Prostate gland (tissue), 2 donors: ENCODE results near the gene KCNK2. TPM values are rescaled to one million over a fixed set of nuclear protein-coding genes. Genes with fewer than 3 reads are reported as not detected.

Experiments
- DNase-seq: peaks from one replicate; pipeline ENCODE4 v3.0.0-alpha.2; 2019; ENCODE audit warnings: low spot score
- H3K27ac ChIP-seq, 2 donors: fragments of 200-600 bp; sonication (generic); 2 replicates each; pipeline ENCODE4 v1.5.1; 2017 to 2019
- H3K27me3 ChIP-seq: fragments of 200-600 bp; sonication (generic); replicated peaks from 2 replicates; pipeline ENCODE4 v1.5.1; 2019; ENCODE audit not compliant: insufficient read depth
- H3K36me3 ChIP-seq, 2 donors: fragments of 200-600 bp; sonication (generic); 1 replicate in 1 of 2; 2 replicates in 1 of 2; pipeline versions ENCODE4 v1.5.1 to v1.8.1; 2017 to 2019
- H3K4me1 ChIP-seq: fragments of 200-600 bp; sonication (generic); replicated peaks from 2 replicates; pipeline ENCODE4 v1.5.1; 2019
- H3K4me3 ChIP-seq, 2 donors: fragments of 200-600 bp; sonication (generic); 2 replicates each; pipeline ENCODE4 v1.5.1; 2017 to 2019
- H3K9me3 ChIP-seq: fragments of 200-600 bp; sonication (generic); 2 replicates; pipeline ENCODE4 v1.5.1; 2017
- POLR2A ChIP-seq: fragments of 450-650 bp; IDR thresholded peaks from one replicate; pipeline ENCODE4 v1.6.1; 2016; ENCODE audit warnings: antibody characterized with exemption, mild to moderate bottlenecking
- POLR2AphosphoS5 ChIP-seq: sonication (generic); formaldehyde crosslinking; IDR thresholded peaks from one replicate; pipeline ENCODE4 v1.6.1; 2017; ENCODE audit warnings: antibody characterized with exemption
- WGBS: methylation state at CpG from one replicate; pipeline ENCODE4 v1.1.5; 2018; 5-methylcytosine and 5-hydroxymethylcytosine counted together
- intact Hi-C: fragments of 100-400 bp; cut with DNase I; formaldehyde crosslinking; loops from one replicate; pipeline ENCODE4 v1.14.2; 2022
- total RNA-seq, 2 donors: library from RNA; depleted of rRNA; stranded (reverse); fragments of >200 nt; gene quantifications; one replicate each; pipeline ENCODE4 v1.1.0, GENCODE V29; 2016
- TF ChIP-seq, protein P1 (sequence below), 4 experiments: fragments of 200-600 bp in 2 of 4; fragments of 450-650 bp in 2 of 4; sonication (generic) in 2 of 4; IDR thresholded peaks; 1 replicate in 3 of 4; 2 replicates in 1 of 4; pipeline ENCODE4 v1.5.1; 2016 to 2019; ENCODE audit warnings: antibody characterized with exemption in 4 of 4, mild to moderate bottlenecking in 2 of 4, moderate library complexity in 2 of 4

The KCNK2 gene
- total RNA-seq, 2 donors from 2014 or later = 0.09 to 4.3 TPM

GRCh38 chr1:215076322-215076721, 6.2 kb upstream of the KCNK2 start:
- Histone ChIP-seq H3K27ac (no peak overlapping the region), H3K36me3 (no peaks in the 10 kb centered on the region), H3K9me3 (no peaks in the 10 kb centered on the region), H3K4me3 (no peak overlapping the region), H3K27me3 (no peaks in the 10 kb centered on the region), H3K4me1 (no peaks in the 10 kb centered on the region)
- TF ChIP-seq POLR2AphosphoS5 (no peak), POLR2A (no peak)
- TF ChIP-seq, protein P1, sequence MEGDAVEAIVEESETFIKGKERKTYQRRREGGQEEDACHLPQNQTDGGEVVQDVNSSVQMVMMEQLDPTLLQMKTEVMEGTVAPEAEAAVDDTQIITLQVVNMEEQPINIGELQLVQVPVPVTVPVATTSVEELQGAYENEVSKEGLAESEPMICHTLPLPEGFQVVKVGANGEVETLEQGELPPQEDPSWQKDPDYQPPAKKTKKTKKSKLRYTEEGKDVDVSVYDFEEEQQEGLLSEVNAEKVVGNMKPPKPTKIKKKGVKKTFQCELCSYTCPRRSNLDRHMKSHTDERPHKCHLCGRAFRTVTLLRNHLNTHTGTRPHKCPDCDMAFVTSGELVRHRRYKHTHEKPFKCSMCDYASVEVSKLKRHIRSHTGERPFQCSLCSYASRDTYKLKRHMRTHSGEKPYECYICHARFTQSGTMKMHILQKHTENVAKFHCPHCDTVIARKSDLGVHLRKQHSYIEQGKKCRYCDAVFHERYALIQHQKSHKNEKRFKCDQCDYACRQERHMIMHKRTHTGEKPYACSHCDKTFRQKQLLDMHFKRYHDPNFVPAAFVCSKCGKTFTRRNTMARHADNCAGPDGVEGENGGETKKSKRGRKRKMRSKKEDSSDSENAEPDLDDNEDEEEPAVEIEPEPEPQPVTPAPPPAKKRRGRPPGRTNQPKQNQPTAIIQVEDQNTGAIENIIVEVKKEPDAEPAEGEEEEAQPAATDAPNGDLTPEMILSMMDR (IDR thresholded peaks at IDR 0.05) = no peak
- WGBS = 65% methylated on average over 1 of the region's 1 CpG
- intact Hi-C loops = no loop called here
- DNase-seq = no peak

- H3K4me3 ChIP-seq = no peak overlapping the region
- intact Hi-C loops = no loop called here
- no peaks in the 10 kb centered on the region for H3K4me1 ChIP-seq
- no peak overlapping the region for H3K27ac ChIP-seq
- 28% methylated on average over 2 of the region's 2 CpGs for WGBS
- no peaks in the 10 kb centered on the region for H3K36me3 ChIP-seq
- TF ChIP-seq POLR2AphosphoS5 = no peak
- no peak for TF ChIP-seq POLR2A
- TF ChIP-seq, protein P1 (IDR thresholded peaks at IDR 0.05) = no peak
- peaks cover 4% of the 10 kb centered on the region for H3K27me3 ChIP-seq
- no peaks in the 10 kb centered on the region for H3K9me3 ChIP-seq
- DNase-seq = no peak
Observed at GRCh38 chr1:215079456-215079855, 3.1 kb upstream of the KCNK2 start.

DNA sequence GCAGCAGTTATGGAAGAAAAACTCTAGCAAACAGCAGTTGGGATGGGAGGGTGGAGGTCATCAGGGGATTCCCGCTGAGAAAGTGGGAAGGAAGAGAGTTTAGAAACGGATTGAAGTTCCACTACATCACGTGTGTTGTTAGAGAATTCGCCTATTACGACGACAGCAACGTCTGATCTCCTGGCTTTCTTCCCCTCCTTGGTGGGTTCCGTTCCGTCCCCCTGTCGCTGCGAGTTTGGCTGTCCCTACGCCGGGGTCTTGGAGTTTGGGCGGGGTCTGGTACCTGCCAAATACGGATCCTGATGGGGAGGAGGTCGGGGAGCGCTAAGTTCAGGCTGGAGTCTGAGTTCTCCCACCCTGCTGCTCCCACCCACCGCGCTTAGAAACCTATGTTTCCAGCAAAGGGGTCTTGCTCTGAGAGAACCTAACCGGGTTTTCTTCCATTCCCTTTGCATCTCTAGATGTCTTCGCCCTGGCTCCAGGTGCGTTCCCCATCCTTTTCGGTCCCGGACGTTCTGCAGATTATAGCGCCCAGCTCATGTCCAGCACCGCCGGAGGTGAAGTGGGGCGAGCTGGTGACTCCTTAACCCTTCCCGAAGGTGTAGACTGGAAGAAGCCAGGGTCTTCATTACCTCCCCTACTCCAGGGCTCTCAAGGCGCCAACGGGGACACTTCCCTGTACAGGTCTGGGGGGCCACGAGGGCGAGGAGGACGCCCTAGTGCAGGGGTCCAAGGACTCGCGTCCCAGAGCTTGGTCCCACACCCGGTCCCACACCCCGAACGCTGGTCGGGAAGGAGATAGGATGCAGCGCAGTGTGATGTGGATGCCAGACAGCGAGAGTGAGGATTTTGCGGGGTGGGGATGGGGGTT, 641 bp upstream of the KCNK2 start:
- WGBS = 3% methylated on average over 44 of the region's 44 CpGs
- no peak overlapping the region for H3K27ac ChIP-seq
- H3K27me3 ChIP-seq = peaks cover 10% of the 10 kb centered on the region
- H3K4me1 ChIP-seq = no peaks in the 10 kb centered on the region
- no peak for DNase-seq
- H3K36me3 ChIP-seq = no peaks in the 10 kb centered on the region
- TF ChIP-seq POLR2AphosphoS5 = no peak
- H3K9me3 ChIP-seq = no peaks in the 10 kb centered on the region
- intact Hi-C loops = no loop called here
- peak overlapping the region in 1 of 2 donors; percentile 16 for H3K4me3 ChIP-seq

GRCh38 chr1:215083383-215083961, 935 bp downstream of the KCNK2 start:
- Histone ChIP-seq H3K9me3 (no peaks in the 10 kb centered on the region), H3K36me3 (no peaks in the 10 kb centered on the region), H3K27ac (no peak overlapping the region), H3K4me3 (peak overlapping the region; percentile 6 to 11), H3K4me1 (no peaks in the 10 kb centered on the region), H3K27me3 (peaks cover 10% of the 10 kb centered on the region)
- 2% methylated on average over 25 of the region's 25 CpGs for WGBS
- TF ChIP-seq POLR2A (no peak), POLR2AphosphoS5 (no peak)
- TF ChIP-seq, protein P1 (IDR thresholded peaks at IDR 0.05) = no peak
- intact Hi-C loops = no loop called here
- DNase-seq = no peak

GRCh38 chr1:215084621-215085020, 2.1 kb downstream of the KCNK2 start:
- Histone ChIP-seq H3K4me3 (no peak overlapping the region), H3K9me3 (no peaks in the 10 kb centered on the region), H3K27me3 (peaks cover 10% of the 10 kb centered on the region), H3K4me1 (no peaks in the 10 kb centered on the region), H3K27ac (no peak overlapping the region), H3K36me3 (no peaks in the 10 kb centered on the region)
- DNase-seq = no peak
- TF ChIP-seq, protein P1 (IDR thresholded peaks at IDR 0.05) = no peak
- TF ChIP-seq POLR2AphosphoS5 = no peak
- TF ChIP-seq POLR2A = no peak
- intact Hi-C loops = no loop called here
